Neural cell (in vitro differentiated cells): ENCODE measurements around the gene MRPL10.

Source experiments
- CTCF ChIP-seq: fragments of 450-650 bp; IDR thresholded peaks from 2 replicates; pipeline ENCODE4 v1.5.1; 2014; ENCODE audit warnings: antibody characterized with exemption, mild to moderate bottlenecking, moderate library complexity; ENCODE audit not compliant: poor library complexity, severe bottlenecking
- EP300 ChIP-seq: fragments of 450-650 bp; conservative IDR thresholded peaks from 2 replicates; pipeline ENCODE4 v1.6.1; 2014; ENCODE audit warnings: antibody characterized with exemption, mild to moderate bottlenecking, moderate library complexity; ENCODE audit not compliant: poor library complexity, severe bottlenecking
- EZH2 ChIP-seq: fragments of 200-600, 300-800 bp; shearing (Covaris generic), sonication (generic); IDR thresholded peaks from 2 replicates; pipeline ENCODE4 v1.6.1; 2014; ENCODE audit warnings: antibody characterized with exemption, low read length, borderline replicate concordance, mild to moderate bottlenecking; ENCODE audit not compliant: insufficient read depth, poor library complexity, severe bottlenecking
- MXI1 ChIP-seq: fragments of 450-650 bp; conservative IDR thresholded peaks from 2 replicates; pipeline ENCODE4 v1.6.1; 2014; ENCODE audit warnings: antibody characterized with exemption, mild to moderate bottlenecking; ENCODE audit not compliant: poor library complexity, severe bottlenecking
- POLR2AphosphoS5 ChIP-seq: IDR thresholded peaks from 2 replicates; pipeline ENCODE4 v1.6.1; 2012
- RAD21 ChIP-seq: fragments of 450-650 bp; conservative IDR thresholded peaks from 2 replicates; pipeline ENCODE4 v1.6.1; 2014; ENCODE audit warnings: antibody characterized with exemption, mild to moderate bottlenecking, moderate library complexity
- SMC3 ChIP-seq: fragments of 450-650 bp; conservative IDR thresholded peaks from 2 replicates; pipeline ENCODE4 v1.6.1; 2014; ENCODE audit warnings: antibody characterized with exemption, mild to moderate bottlenecking, moderate library complexity; ENCODE audit not compliant: poor library complexity
- TAF1 ChIP-seq: IDR thresholded peaks from 2 replicates; pipeline ENCODE4 v1.6.1; 2012; ENCODE audit warnings: low read depth
- TF ChIP-seq, protein P1 (sequence below): IDR thresholded peaks from 2 replicates; pipeline ENCODE4 v1.6.1; 2012; ENCODE audit warnings: borderline replicate concordance

- TF ChIP-seq CTCF (no peak), POLR2AphosphoS5 (no peak), EZH2 (no peak), RAD21 (no peak), EP300 (no peak), SMC3 (no peak), TAF1 (no peak), MXI1 (no peak)
- TF ChIP-seq, protein P1, sequence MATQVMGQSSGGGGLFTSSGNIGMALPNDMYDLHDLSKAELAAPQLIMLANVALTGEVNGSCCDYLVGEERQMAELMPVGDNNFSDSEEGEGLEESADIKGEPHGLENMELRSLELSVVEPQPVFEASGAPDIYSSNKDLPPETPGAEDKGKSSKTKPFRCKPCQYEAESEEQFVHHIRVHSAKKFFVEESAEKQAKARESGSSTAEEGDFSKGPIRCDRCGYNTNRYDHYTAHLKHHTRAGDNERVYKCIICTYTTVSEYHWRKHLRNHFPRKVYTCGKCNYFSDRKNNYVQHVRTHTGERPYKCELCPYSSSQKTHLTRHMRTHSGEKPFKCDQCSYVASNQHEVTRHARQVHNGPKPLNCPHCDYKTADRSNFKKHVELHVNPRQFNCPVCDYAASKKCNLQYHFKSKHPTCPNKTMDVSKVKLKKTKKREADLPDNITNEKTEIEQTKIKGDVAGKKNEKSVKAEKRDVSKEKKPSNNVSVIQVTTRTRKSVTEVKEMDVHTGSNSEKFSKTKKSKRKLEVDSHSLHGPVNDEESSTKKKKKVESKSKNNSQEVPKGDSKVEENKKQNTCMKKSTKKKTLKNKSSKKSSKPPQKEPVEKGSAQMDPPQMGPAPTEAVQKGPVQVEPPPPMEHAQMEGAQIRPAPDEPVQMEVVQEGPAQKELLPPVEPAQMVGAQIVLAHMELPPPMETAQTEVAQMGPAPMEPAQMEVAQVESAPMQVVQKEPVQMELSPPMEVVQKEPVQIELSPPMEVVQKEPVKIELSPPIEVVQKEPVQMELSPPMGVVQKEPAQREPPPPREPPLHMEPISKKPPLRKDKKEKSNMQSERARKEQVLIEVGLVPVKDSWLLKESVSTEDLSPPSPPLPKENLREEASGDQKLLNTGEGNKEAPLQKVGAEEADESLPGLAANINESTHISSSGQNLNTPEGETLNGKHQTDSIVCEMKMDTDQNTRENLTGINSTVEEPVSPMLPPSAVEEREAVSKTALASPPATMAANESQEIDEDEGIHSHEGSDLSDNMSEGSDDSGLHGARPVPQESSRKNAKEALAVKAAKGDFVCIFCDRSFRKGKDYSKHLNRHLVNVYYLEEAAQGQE = no peak
Measured at GRCh38 chr17:47820033-47820789, 11.1 kb downstream of the MRPL10 start.
